HG02678 (cell line): Measurements from ENCODE around the gene TNFRSF13B.
"Not testable (repeated sequence)": the region's sequence is repeated elsewhere in the genome, so short reads cannot be mapped to it uniquely, and the experiment has no call there.

Experiments
- ATAC-seq: cut with Tn5 transposase; IDR thresholded peaks from one replicate; pipeline ENCODE4 v1.9.1; 2021; ENCODE audit warnings: mild to moderate bottlenecking, moderate library complexity; ENCODE audit not compliant: unreplicated experiment

The TNFRSF13B gene

GRCh38 chr17:16987066-16987829, 15.3 kb upstream of the TNFRSF13B start:
- ATAC-seq: no peak

DNA sequence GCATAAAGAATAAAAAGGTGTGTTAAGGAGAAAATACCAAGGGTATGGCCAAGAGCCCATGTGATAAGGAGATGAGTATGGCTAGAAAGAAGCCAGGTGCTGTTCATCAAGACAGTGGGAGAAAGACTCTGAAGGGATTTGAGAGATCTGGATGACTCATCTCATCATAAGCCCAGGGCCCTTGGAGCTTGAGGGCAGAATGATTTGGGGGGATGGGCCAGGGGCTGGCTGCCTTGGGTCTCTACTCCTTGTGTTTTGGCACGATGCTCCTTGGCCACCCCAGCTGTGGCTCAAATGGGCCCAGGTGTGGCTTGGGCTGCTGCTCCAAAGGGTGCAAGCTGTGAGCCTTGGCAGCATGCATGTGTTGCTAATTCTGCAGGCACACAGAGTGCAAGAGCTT, 14.5 kb upstream of the TNFRSF13B start:
- no peak for ATAC-seq

- ATAC-seq: no peak
Measured at GRCh38 chr17:16981928-16982327, 10.0 kb upstream of the TNFRSF13B start.

DNA sequence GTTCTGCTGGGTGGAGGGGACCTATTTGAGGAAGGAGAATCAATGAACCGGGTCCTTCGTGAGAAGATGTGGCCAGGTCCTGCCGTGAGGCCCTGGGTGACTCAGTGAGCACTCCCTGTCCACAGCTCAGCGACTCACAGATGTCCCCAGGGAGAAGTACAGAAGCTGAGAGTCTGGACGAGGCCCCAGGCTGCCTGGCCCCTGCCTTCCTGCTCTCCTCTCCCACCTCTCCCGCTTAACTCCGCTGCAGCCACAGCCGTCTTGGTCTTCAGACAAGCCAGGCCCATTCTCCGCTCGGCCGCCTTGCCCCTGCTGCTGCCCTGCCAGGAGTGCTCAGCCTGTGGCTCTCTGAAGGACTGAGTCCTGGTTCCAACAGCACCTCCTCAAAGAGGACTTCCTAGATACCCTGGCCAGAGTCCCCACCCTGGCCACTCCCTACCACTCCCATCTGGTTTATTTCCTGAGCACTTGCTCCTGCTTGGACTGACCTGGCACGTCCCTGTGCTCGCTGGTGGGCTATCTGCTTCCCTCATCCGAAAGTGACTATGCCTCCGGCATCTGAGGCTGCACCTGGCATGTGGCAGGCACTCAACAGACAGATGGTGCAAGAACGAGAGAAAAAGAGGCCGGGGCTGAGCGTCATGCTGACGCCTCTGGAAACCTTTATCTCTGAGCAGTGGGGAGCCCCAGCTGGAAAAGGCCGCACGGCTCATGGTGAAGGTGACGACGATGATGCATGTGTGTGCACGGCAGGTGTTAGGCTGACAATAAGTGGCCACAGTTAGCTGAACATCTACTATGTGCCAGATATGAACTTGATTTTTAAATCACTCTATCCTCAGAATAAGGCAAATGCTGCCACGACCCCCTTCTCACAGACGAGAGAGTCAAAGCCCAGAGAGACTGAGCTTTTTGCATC, 9.2 kb upstream of the TNFRSF13B start:
- ATAC-seq: peak; percentile 41

DNA sequence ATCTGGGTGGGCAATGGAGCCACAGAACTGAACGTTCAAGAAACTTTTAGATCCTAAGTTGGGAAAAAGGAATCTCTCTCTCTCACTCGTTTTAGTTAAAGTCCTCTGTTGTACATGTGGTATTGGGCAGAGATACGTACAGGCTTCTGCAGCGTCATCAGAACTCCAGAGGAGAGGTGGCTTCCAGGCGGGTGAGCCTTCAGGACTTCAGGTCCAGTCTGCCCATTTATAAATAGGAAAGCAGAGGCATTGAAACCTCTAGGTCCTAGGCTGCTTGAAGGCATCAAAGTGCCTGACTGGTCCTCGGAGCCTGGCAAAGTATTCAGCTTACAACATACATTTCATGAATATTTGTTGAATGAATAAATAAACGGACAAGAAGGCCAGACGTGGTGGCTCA, 8.1 kb upstream of the TNFRSF13B start:
- ATAC-seq: no peak

- peak; percentile 31 for ATAC-seq
Measured at GRCh38 chr17:16979237-16979823, 7.4 kb upstream of the TNFRSF13B start.

- ATAC-seq: no peak
Measured at GRCh38 chr17:16977932-16978331, 6.0 kb upstream of the TNFRSF13B start.

DNA sequence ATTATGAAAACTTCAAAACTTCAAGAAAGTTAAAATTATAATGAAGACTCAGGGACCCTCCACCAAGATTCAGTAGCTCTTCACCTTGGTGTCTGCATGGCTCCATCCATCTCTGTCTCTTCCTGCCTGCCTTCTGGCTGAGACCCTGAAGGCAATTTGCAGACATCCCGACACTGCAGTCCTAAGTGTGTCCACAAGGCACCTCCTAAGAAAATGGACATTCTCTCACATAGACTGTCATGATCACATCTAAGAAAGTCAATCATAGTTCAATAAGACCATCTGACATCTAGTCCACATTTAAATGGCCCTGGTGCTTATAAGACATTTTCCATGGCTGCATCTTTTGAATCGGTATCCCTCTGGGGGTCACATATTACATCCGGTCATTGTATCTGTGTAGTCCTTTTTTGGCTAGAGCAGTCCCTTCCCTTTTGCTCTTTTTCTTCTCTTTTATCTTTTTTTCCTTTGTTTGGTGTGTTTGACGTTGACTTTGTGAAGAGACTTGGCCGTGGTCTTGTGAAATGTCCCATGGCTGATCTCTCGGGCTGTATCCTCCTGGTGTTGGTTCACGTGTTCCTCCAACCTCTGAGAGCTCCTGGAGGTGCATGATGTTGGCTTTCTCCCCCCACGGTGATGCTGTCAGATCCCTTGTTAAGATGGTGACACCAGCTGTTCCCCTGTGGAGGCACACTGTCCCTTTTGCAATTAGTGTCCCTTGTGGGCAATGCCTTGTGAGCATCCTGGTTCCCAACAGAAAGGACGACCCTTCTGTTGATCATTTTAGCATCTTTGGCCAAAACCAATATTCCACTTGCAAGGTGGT, 5.0 kb upstream of the TNFRSF13B start:
- no peak for ATAC-seq

DNA sequence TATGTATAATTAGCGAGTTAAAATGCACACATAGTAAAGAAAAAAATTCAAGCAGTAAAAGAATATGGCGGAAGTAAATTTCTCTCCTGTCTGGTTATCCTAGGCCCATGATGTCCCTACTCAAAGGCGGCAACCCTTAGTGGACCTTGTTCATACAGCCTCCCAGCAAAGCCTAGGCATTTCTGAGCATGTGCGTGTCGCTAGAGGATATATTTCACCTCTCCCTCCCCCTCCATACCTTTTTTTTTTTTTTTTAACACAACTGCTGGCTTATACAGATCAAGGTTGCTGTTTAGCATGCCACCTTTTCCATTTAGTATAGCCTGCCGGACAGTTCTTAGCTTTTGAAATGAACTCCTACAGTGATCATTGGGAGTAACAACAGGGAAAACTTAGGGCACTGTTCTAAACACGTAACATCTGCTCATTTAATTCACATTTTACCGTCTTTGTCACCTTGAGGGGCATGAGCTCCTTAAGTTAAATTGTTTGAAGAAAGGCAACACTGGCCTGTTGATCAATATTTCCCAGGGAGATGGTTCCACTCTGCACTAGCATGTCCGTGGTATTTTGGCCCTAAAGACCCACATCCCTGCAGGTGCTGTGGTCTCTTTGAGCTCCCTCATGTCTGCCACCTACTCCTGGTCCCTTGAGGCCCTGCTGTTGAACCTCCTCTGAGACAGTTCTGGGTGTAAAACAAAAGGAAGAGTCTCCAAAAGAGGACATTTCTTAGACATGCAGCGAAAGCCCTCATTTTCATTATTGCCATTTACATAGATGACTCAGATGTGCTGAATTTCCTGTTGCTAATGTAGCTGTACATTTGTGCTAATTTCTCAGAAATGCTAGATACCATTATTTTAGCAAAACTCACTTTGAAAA, 4.1 kb upstream of the TNFRSF13B start:
- no peak for ATAC-seq

DNA sequence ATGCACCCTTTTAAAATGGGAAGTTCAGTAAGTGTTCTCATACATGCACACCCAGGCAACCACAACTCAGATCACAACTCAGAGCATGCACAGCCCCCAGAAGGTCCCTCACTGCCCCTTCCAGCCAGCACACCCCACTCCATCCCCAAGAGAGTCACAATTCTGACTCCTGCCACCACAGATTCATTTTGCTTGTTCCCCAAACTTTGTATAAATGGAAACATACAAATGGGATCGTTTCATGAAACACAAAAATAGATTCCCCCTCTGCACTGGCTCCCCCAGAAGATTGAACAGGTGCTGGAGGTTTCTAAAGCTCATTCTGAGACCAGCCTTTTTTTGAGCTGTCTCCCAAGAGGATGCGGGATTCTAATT, 3.3 kb upstream of the TNFRSF13B start:
- peak; percentile 22 for ATAC-seq

- no peak for ATAC-seq
Measured at GRCh38 chr17:16974569-16975276, 2.8 kb upstream of the TNFRSF13B start.

DNA sequence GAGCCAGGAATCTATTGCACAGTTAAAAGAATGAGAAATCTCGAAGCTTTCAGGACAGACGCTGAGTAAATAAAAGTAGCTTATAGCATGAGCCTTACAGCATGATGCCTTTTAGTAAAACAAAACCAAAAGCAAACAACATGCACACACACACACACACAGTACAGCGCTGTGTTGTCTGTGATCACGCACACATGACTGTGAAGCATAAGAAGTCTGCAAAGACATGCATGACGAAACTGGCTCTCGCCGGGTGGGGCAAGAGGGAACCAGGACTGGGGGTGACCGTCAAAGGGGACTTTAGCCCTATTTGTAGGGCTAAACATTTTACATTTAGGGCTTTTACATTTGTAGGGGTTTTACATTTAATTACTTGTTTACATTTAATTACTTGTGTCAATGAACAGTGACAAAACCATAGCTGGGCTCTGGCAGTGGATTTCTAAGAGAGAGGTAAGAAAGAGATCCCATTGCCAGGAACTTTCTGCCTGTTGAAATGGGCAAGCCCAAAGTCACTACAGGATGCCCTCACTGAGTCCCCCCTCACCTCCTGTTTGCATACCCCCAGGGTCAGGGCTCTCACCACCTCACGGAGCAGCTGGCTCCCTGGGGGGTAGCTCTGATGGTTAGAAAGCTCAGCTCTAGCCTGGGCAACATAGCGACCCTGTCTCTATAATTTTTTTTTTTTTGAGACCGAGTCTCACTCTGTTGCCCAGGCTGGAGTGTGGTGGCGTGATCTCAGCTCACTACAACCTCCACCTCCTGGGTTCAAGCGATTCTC, 2.0 kb upstream of the TNFRSF13B start:
- peak; percentile 25 for ATAC-seq

- not testable (repeated sequence) for ATAC-seq
Measured at GRCh38 chr17:16973043-16973442, 1.1 kb upstream of the TNFRSF13B start.

DNA sequence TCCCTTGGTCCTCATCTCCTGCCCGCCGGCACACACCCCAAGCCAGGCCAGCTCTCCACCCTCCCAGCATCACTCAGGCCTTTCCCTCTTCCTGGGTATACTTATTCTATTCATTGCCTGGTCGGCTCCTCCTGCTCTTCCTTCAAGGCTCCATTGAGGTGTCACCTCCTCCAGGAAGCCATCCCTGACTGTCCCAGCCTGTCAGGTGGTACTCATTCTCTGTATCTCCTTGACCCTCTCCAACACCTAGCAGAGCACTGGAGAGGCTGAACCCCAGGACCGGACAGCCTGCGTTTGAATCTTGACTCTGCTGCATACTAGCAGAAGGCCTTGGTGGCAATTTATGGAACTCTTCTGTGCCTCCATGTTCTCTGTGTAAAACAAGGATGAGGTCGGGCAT, 428 bp upstream of the TNFRSF13B start:
- no peak for ATAC-seq

GRCh38 chr17:16969931-16970906, 1.7 kb downstream of the TNFRSF13B start:
- ATAC-seq: peak; percentile 42

DNA sequence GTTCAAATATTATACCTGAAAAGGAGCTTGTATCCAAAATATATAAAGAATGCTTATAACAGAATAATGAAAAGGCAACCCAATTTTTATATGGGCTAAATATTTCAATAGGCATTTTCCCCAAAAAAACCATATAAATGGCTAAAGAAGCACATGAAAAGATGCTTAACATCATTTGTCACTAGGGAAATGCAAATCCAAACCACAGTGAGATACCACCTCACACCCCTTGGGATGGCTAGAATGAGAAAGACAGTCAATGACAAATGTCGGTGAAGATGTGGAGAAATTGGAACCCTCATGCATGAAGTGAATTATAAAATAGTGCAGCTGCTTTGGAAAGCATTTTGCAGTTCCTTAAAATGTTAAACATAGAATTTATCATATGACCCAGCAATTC, 3.1 kb downstream of the TNFRSF13B start:
- no peak for ATAC-seq

- no peak for ATAC-seq
Measured at GRCh38 chr17:16962804-16963203, 9.1 kb downstream of the TNFRSF13B start.
